Activated B cell treated with CpG ODN at 0.5 μM for 24 hours (primary cell): ENCODE measurements around the gene PSRC1. TPM values are rescaled to one million over a fixed set of nuclear protein-coding genes. Genes with fewer than 3 reads are reported as not detected.

ENCODE experiments used
- ATAC-seq: fragments of 200-7000 bp; cut with Tn5 transposase; one replicate; pipeline ENCODE4 v1.10.0; 2021; ENCODE audit warnings: low read depth, mild to moderate bottlenecking, moderate library complexity
- CTCF ChIA-PET: fragments of 350-600 bp; sonication (Branson Sonifier 250); formaldehyde crosslinking; loops from one replicate; lab custom pipeline; 2021; ENCODE audit warnings: antibody characterized with exemption; lab: Charles Lee
- POLR2A ChIA-PET: fragments of 350-600 bp; sonication (Branson Sonifier 250); formaldehyde crosslinking; loops from one replicate; lab custom pipeline; 2021; ENCODE audit warnings: antibody characterized with exemption; lab: Charles Lee
- DNase-seq: peaks from one replicate; pipeline ENCODE4 v3.0.0; 2022
- H3K27ac Mint-ChIP-seq: one replicate; pipeline ENCODE4 v1.8.0; 2020; ENCODE audit warnings: mixed read lengths
- H3K27me3 Mint-ChIP-seq: one replicate; pipeline ENCODE4 v1.8.0; 2021; ENCODE audit warnings: mixed read lengths
- H3K36me3 Mint-ChIP-seq: one replicate; pipeline ENCODE4 v1.8.0; 2021; ENCODE audit warnings: low read depth, mixed read lengths
- H3K4me1 Mint-ChIP-seq: one replicate; pipeline ENCODE4 v1.8.0; 2021; ENCODE audit warnings: mixed read lengths
- H3K4me3 Mint-ChIP-seq: one replicate; pipeline ENCODE4 v1.8.0; 2020; ENCODE audit warnings: mild to moderate bottlenecking, mixed read lengths
- H3K9me3 Mint-ChIP-seq: one replicate; pipeline ENCODE4 v1.8.0; 2020; ENCODE audit warnings: mixed read lengths
- CTCF ChIP-seq: fragments of 200-600 bp; IDR thresholded peaks from one replicate; pipeline ENCODE4 v1.8.0; 2022; ENCODE audit warnings: antibody characterized with exemption, mild to moderate bottlenecking
- intact Hi-C: fragments of 100-400 bp; cut with micrococcal nuclease; formaldehyde crosslinking; loops from one replicate; pipeline ENCODE4 v1.15.1; 2024
- total RNA-seq: library from RNA; stranded (reverse); gene quantifications from 2 replicates; pipeline ENCODE4 v1.2.3, GENCODE V29; 2022

Gene PSRC1
- total RNA-seq, 1 donor from 2014 or later, result not detected

- peaks cover 15% of the 10 kb centered on the region for H3K27me3 Mint-ChIP-seq
- ATAC-seq (no peak), DNase-seq (no peak)
- no peaks in the 10 kb centered on the region for H3K9me3 Mint-ChIP-seq
- H3K27ac Mint-ChIP-seq, result no peak overlapping the region
- no peak for TF ChIP-seq CTCF
- H3K4me3 Mint-ChIP-seq, result no peak overlapping the region
- H3K4me1 Mint-ChIP-seq, result no peaks in the 10 kb centered on the region
- POLR2A ChIA-PET, result no interaction called here
- H3K36me3 Mint-ChIP-seq, result no peaks in the 10 kb centered on the region
- intact Hi-C loops, result loop anchor here (5.0 kb wide), 1 partner anchor 46 kb away; no protein-coding TSS in a partner anchor
- CTCF ChIA-PET, result interaction anchor here (1.5 kb wide), 1 partner anchor 9 kb away, joined by 3 read pairs; no protein-coding TSS in a partner anchor
Measured at GRCh38 chr1:109316506-109316905, 33.6 kb upstream of the PSRC1 start.

- POLR2A ChIA-PET, result no interaction called here
- no peaks in the 10 kb centered on the region for H3K9me3 Mint-ChIP-seq
- TF ChIP-seq CTCF, result no peak
- CTCF ChIA-PET, result no interaction called here
- no peak overlapping the region for H3K4me3 Mint-ChIP-seq
- H3K36me3 Mint-ChIP-seq, result no peaks in the 10 kb centered on the region
- ATAC-seq, result no peak
- intact Hi-C loops, result loop anchor here (5.0 kb wide), 1 partner anchor 47 kb away; no protein-coding TSS in a partner anchor
- H3K27ac Mint-ChIP-seq, result no peak overlapping the region
- H3K27me3 Mint-ChIP-seq, result peaks cover 11% of the 10 kb centered on the region
- no peak for DNase-seq
- no peaks in the 10 kb centered on the region for H3K4me1 Mint-ChIP-seq
Measured at GRCh38 chr1:109315288-109315687, 32.3 kb upstream of the PSRC1 start.

GRCh38 chr1:109314795-109315194 lies 31.9 kb upstream of the PSRC1 start:
- ChIA-PET POLR2A (no interaction called here), CTCF (no interaction called here)
- intact Hi-C loops, result loop anchor here (5.0 kb wide), 1 partner anchor 48 kb away; no protein-coding TSS in a partner anchor
- Mint-ChIP-seq H3K27me3 (peaks cover 7% of the 10 kb centered on the region), H3K4me3 (no peak overlapping the region), H3K4me1 (no peaks in the 10 kb centered on the region), H3K27ac (no peak overlapping the region), H3K36me3 (no peaks in the 10 kb centered on the region), H3K9me3 (no peaks in the 10 kb centered on the region)
- TF ChIP-seq CTCF, result no peak
- ATAC-seq, result no peak
- no peak for DNase-seq

GRCh38 chr1:109312978-109313775 lies 30.2 kb upstream of the PSRC1 start:
- DNase-seq, result no peak
- H3K36me3 Mint-ChIP-seq, result no peaks in the 10 kb centered on the region
- H3K27me3 Mint-ChIP-seq, result peaks cover 3% of the 10 kb centered on the region
- ChIA-PET POLR2A (interaction anchor here (0.6 kb wide), 1 partner anchor 105 kb away, joined by 3 read pairs; no protein-coding TSS in a partner anchor), CTCF (no interaction called here)
- ATAC-seq, result no peak
- intact Hi-C loops, result no loop called here
- H3K9me3 Mint-ChIP-seq, result no peaks in the 10 kb centered on the region
- no peak overlapping the region for H3K27ac Mint-ChIP-seq
- H3K4me3 Mint-ChIP-seq, result no peak overlapping the region
- H3K4me1 Mint-ChIP-seq, result peaks cover 2% of the 10 kb centered on the region
- no peak for TF ChIP-seq CTCF

GRCh38 chr1:109312246-109312645 lies 29.3 kb upstream of the PSRC1 start:
- TF ChIP-seq CTCF, result no peak

More at GRCh38 chr1:109312246-109312645, 29.3 kb upstream of the PSRC1 start:
- POLR2A ChIA-PET, result no interaction called here
- DNase-seq, result no peak
- CTCF ChIA-PET, result no interaction called here
- intact Hi-C loops, result no loop called here
- Mint-ChIP-seq H3K9me3 (no peaks in the 10 kb centered on the region), H3K36me3 (no peaks in the 10 kb centered on the region), H3K27ac (no peak overlapping the region), H3K4me1 (peaks cover 10% of the 10 kb centered on the region), H3K4me3 (no peak overlapping the region), H3K27me3 (peaks cover 3% of the 10 kb centered on the region)
- no peak for ATAC-seq
